ENCODE results near the gene FARP1.

The FARP1 gene

GRCh38 chr13:98447130-98447529, 304.2 kb downstream of the FARP1 start:
- DNase-seq (ENCODE audit: low spot score): no peak

DNA sequence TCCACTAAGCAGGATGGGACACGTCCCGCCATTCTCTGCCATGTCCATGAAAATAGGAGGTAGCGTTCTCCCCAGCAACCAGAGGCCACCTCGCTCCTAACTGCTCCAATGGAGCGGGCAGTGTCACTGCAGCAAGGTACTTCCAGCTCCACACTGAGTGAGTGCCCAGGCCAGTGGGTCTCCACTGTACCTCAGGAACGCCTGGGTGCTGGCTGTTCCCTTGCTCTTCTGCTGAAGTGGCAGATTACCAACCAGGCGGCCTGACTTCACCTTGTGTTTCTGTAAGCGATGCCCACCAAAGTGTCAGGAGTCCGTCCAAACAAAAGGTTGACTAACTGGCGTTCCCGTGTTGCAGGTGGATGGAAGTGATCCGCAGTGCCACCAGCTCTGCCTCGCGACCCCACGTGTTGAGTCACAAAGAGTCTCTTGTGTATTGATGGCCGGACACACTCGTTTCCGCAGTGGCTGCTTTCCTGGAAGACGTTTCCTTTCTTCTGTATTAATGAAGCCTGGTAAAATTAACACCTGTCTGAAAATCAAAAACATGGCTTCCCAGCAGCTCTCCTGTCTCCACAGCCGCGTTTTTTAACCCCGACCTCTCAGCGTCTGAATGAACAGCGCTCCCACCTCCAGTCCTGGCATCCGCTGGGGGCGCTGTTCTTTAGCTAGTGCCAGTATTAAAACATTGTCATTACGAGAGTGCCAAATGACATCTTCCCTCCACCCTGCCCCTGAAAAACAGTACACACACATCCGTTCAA, 305.2 kb downstream of the FARP1 start:
- DNase-seq (ENCODE audit: low spot score): no peak

GRCh38 chr13:98448642-98448928, 305.7 kb downstream of the FARP1 start:
- DNase-seq (ENCODE audit: low spot score): no peak

DNA sequence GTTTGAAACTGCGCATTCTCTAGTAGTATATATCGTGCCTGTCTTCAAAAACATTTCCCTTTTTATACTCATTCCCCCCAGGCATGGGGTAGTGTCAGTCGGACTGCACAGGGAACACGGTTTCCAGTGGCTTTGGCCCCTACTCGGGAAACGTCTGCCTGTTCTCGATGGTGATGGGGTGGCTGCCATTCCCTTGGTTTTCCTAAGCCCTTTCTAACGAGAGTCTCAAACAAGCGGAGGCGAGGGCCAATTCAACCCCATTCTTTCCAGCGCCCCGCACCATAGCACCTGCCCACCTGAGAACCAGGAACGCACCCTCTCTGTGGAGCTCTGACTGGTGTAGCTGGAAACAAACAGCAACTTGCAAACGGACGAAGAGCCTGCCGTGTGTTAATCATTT, 306.4 kb downstream of the FARP1 start:
- no peak for DNase-seq (ENCODE audit: low spot score)

DNA sequence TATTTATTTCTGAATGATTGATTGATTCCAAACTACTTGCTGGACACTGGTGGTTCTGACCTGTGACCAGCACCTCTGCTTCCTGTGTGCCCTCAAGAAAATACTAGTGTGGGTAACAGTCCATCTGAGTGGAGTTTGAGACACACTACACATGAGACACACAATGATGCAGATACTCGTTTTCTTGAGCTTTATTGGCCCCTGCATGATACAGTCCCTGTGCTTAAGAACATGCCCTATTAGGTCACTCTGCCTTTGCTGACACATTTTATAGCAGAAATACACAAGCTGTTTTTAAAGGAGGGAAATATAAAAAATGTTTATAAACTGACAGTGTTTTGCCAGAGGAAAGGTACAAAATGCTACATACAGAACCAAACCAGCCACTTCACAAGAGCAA, 307.1 kb downstream of the FARP1 start:
- DNase-seq (ENCODE audit: low spot score): no peak

DNA sequence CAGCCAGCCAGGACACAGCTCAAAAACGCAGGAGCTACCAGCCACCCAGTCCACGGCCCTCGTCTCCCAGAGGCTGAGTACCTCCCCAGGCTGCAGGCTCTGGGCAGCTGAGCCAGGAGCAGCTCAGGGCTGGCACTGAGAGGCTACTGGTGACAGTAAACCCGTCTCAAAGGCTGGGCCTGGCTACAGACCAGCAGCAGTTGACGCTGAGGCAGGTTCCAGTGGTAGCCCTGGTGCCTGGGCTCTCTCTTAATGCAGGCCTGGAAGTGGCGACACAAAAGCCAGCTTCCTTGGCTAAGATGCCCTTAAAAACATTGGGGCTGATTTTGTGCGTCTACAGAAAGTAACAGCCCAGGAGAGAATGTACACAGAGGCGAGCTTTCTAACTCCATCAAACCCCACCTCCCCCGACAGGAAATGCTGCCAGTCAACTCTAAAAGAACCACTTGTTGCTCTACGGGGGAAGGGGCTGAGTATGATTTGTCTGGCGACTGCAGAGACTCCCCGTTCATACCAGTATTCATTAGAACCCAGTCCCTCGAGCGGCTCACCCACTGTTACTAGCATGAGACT, 307.7 kb downstream of the FARP1 start:
- DNase-seq (ENCODE audit: low spot score): peak; percentile 30

DNA sequence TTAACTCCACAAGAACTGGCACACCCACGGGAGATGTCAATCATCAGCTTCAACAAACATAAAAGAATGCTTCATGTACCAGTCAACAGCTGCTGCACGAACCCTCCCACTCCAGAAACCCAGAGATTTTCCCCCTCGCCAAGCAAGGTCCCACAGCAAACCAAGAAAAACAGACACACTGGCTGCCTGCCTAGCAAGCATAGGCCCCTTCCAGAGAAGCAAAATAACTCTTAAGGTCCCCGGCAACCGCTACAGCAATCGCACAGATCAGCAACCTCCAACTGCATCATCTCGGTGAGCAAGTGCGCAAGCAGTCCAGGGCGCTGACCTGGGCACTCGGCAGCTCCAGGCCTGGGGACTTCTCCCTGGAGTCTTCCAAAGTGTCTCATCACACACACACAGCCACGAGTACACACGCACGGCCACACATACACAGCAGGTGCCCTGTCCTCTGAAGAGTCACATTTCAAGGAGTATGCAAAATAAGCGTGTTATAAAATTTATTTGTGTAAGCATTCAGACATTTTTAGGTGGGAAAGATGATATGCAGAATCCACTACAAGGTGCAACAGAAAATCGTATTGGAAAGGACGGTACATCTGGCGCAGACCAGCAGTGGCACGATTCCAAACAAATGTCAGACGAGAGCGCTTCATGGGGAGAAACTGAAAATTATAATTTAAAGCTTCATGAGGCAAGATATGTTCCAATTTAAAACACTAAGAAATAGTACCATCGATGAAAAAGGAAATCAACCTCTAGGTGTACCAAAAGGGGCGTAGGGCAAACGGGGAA, 309.0 kb downstream of the FARP1 start:
- no peak for DNase-seq (ENCODE audit: low spot score)

DNA sequence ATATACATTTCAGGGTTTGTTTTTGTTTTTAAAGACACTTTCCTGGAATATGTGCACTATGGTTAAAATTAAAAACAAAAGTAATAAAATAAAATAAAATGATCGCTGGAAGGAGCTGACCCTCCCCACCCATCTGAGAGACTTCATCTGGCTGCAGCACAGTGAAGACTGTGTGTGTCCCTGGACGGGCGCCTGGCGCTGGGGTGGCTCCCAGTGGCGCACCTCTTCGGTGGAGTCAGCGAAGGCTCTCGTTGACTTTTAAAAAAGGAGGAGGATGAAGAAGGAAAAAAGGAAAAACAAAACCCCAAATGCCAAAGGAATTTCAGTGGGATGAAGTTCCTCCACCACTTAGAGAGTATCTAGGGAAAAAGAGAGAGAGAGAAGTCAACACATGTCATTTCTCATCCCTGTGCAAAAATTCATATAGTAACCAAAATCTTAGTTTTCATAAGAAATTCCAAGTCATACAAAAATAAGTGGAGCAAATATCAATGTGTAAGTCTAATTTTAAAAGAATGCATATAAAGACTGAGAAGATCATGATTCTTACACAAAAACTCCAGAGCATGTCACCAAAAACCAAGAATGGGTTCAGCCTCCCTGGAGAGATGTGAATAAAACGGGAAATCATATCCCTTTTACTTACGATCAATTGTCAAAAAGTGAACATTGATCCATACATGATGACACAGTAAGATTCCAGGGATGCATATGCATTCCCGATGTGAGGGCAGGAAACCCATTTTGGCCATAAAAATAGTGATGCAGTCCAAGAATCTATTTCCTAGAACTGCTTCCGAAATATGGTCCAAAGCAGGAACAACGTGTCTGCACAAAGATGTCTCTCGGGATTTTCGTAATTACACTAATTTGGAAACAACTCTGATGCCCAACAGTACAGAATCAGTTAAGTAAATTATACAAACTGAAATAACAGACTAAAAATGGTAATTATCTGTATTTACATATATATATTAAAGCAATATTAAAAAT, 310.3 kb downstream of the FARP1 start:
- no peak for DNase-seq (ENCODE audit: low spot score)

- DNase-seq (ENCODE audit: low spot score): no peak
Measured at GRCh38 chr13:98454389-98454881, 311.5 kb downstream of the FARP1 start.

GRCh38 chr13:98456413-98456845, 313.5 kb downstream of the FARP1 start:
- DNase-seq (ENCODE audit: low spot score): no peak

DNA sequence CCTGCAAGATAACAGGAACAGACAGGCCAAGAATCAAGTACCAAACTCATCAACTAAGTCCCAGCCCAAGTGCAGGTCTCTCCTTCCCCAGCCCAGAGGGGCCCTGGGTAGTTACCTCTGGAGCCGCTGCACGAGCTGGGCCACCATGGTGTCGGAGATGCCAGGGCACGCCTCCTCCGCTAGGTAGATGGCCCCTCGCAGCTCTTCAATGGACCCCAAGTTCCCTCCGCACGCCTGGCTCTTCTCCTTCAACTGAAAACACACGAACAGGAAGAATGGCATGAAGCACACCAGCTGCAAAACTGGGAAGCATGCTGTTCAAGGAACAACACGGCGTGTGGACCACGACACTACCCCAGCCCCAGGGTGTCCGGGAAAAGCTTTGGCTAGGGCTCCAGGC, 314.2 kb downstream of the FARP1 start:
- no peak for DNase-seq (ENCODE audit: low spot score)

- no peak for DNase-seq (ENCODE audit: low spot score)
Measured at GRCh38 chr13:98458431-98458830, 315.5 kb downstream of the FARP1 start.

DNA sequence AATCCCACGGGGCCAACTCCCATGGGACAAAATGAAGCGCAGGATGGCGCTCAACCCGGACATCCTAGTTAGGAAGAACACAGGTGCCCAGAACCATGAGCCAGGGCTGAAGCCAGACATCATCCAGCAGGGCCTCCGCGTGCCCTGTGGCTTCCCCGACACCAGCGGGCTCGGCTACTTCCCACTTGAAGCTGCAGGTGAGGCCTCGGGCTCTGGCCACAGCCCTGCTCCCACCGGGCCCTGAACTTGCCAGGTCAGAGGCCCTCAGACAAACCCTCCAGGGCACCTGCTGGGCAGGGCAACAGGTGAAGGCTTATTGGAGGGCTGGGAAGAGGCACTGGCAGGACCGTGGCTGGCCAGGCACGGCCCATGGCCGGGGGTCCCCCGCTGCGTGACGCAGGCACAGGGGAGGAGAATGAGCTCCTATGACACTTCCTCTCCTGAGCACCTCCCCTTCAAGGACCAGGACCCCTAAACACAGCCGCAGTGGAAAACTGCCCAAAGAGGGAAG, 316.3 kb downstream of the FARP1 start:
- no peak for DNase-seq (ENCODE audit: low spot score)

GRCh38 chr13:98459721-98460370, 317.0 kb downstream of the FARP1 start:
- no peak for DNase-seq (ENCODE audit: low spot score)

- no peak for DNase-seq (ENCODE audit: low spot score)
Measured at GRCh38 chr13:98460516-98460915, 317.6 kb downstream of the FARP1 start.

GRCh38 chr13:98461486-98462240, 318.8 kb downstream of the FARP1 start:
- DNase-seq (ENCODE audit: low spot score): no peak

DNA sequence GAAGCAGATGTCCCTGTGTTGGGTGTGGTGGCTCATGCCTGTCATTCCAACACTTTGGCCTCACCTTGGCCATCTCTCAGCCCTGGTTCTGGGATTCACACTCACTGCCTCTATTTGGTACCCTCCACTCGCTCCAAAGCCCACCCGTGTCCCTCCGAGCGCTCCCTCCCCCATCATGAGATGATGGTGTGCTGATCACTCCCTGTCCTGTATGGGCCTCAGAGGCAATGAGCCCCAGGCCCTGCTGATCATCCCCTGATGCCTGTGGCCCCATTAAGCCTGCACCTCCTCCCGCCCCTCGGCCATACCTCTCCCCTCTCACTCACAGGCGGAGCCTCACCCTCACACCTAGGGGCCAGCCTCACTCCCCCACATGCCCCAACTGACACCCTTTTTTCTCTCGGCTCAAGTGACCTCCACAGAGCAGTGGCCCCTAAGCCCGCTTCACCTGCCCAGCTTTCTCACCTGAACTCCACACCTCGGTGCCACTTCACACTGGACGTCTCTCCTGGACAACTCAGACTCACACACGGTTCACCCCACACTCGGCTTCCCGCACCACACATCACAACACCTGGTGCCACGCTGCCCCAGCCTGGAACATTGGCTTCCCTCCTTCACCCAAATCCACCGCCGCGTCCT, 319.5 kb downstream of the FARP1 start:
- DNase-seq (ENCODE audit: low spot score): no peak

- no peak for DNase-seq (ENCODE audit: low spot score)
Measured at GRCh38 chr13:98462946-98463345, 320.1 kb downstream of the FARP1 start.

- DNase-seq (ENCODE audit: low spot score): no peak
Measured at GRCh38 chr13:98466634-98467236, 323.8 kb downstream of the FARP1 start.

All from CD4-positive, alpha-beta T cell treated with Interleukin-6 at 100 ng/mL for 8 hours (primary cell).